Measurements from ENCODE around the gene SKP1.

Gene SKP1

DNA sequence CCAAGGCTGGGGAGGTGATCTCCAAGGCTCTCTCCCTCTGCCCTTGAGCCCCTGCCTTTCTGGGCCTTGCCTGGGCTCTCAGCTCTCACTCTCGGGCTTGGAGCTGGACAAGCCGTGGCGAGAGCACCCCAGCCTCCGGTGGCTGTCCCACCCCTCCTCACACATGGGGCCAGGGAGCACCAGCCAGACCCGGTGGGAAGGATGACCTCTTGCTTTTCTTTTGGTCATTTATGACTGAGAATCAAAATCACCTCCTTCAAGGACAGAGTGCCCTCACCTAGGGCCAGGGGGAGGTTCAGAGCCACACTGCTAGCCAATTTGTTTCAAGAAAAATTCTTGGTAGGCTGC is 48.1 kb downstream of the SKP1 start:
- DNase-seq, result no peak

DNA sequence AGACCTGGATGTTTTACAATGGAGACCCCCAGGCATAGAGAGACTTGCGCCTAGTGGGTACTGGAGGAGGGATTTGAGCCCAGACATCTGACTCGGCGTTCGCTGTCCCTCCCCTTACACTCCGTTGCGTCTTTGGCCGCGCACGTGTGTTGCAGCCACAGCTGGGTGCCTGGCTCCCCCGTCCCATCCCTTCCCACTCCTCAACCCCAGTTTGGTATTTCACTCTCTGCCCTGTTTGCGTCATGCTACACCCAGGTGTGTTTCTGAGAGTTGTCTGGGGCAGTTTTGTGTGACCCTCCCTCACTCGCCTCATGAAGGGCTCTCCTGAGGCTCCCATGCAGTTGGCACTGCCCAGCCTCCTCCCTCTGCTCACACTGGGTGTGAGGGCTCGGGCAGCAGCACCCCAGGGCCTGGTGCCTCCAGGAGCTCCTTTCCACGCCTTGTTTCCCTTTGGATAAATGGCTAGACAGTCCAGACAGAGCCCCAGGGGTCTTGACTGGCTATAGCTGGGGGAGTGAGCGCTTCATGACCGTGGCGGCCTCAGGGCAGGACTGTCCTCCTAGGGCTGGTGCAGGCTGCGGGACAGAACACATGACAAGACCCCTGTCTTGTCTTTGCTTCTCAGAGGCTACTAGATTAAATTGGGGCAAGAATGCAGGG is 48.6 kb downstream of the SKP1 start:
- no peak for DNase-seq

DNA sequence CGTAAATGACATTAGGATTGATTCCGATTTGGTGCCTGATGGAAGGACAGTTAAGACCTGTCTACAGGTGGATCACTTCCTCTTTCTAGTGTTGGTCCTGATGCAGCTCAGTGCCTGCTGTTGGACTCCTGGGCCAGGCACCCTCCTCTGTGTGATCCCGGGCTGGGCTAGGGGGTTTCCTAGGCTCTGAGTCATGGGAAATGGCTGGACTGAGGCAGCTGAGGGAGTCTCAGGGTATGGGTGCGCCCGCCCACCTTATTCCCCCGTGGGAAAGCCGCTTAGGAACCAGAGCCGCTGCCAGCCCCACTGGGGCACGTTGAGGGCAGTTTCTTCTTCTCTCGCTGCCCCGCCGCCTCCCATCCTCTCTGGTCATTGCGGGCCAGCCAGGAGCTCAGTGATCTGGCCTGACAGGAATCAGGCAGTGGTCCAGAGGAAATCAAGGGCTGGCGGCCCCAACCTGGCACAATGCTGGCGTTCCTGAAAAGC is 49.3 kb downstream of the SKP1 start:
- peak; percentile 55 to 57 for DNase-seq

DNA sequence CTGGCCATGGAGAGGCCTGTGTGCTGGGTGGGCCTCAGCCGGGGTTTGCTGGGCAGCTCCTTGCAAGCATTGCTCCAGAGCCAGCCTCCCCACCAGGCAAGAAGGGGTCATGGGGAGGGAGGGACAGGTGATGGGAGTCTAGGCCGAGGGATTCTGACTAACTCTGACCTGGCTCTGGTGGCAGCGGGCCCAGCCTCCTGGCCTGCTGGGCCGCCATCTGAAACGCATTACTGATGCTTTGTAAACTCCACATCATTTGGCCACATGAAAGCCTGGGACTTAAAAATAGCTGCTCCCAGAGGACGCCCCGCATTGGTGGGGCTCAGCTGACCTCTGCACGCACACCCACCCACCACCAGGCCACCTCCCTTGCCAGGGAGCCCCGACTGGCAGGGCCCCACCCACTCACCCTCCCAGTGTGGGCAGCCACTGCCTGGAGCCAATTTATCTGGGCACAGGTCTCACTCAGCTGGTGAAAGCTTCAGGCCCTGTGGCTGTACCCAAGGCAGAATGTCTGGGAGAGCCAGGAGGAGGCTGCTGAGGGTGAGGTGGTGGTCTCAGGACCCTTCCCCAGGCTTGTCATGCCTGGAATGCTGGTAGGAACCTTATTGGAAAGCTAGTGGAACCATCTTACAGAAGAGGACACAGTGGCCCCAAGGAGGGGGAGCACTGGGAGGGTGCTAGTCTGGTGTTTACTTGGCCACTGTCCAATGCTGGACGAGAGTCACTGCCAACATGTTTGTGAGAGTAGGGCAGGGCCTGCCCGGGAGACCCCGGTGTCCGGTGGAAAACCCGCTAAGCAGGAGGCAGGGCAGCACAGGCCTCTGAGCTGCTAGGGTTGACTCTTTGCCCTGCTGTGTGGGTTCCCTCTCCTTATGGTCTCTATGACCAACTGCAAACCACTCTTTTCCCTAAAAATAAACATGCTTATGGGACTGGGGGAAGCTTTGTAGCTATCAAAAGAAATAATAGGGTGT is 51.4 kb downstream of the SKP1 start:
- no peak for DNase-seq

DNA sequence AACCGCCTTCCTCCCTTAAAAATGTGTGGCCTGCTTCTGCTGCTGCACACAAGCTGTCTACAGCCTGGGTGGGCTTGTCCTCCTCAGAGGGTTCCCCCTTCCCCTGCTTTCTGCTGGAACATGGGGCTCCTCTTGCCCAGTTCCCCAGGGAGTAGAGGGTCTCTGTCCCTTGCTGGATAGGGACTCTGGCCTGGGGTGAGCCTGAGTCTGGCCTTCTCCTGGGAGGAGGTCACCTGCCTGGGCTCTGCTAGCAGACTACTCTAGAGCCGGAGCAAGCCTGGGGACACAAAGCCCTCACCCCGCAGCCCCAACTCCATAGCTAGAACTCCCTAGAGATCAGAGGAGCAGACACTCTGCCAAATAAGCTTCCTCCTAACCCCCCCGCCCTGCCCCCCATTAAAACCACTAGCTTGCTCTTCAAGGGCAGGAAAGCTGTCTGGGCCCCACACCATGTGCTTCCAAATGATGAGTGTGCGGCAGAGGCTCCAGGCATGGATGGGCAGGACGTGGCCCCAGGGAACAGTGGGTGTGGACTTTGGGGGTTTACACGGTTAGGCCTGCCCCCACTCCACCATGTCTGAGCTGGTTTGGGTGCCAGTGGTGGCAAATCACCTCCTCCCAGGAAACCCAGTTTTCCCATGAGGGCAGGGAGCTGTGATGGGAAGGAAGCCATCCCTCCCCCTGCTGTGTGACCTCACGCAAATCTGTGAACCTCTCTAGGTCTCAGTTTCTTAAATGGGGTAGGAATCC is 52.3 kb downstream of the SKP1 start:
- DNase-seq, result no peak

DNA sequence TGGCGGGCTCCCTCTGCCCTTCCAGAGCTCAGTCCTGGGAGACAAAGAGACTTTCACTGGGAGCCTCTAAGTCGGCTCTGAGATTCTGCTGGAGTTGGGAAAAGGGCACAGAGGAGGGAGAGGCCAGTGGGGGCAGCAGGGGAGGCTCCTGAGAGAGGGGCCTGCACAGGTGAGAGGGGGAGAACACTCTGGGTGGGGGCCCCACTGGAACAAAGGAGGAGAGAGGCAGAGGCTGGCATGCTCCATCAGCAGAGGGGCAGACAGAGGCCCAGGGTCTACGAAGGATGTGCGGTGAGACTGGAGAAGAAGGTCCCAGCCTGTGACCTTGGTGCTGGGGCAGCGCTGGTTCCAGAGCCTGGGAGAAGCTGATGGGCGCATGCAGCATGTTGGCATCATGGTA is 53.4 kb downstream of the SKP1 start:
- no peak for DNase-seq

DNA sequence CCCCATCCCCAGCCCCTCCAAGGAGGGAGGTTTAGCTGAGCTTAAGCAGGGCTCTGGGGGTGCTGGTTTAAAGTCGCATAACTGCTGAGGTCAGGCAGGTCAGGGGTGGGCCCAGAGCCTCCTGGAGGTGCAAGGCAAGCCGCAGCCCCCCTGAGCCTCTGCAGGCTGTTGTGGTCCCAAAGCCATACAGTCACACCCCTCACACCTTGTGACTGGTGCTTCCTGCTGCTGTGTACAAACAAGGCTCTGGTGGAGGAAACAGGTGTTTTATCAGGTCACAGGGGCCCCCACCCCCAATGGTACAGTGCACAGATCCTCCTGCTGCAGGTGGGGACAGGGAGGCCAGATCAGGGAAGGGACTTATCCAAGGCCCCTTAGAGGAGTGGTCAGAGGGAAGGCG is 54.2 kb downstream of the SKP1 start:
- peak in 1 of 2 donors; percentile 44 for DNase-seq

DNA sequence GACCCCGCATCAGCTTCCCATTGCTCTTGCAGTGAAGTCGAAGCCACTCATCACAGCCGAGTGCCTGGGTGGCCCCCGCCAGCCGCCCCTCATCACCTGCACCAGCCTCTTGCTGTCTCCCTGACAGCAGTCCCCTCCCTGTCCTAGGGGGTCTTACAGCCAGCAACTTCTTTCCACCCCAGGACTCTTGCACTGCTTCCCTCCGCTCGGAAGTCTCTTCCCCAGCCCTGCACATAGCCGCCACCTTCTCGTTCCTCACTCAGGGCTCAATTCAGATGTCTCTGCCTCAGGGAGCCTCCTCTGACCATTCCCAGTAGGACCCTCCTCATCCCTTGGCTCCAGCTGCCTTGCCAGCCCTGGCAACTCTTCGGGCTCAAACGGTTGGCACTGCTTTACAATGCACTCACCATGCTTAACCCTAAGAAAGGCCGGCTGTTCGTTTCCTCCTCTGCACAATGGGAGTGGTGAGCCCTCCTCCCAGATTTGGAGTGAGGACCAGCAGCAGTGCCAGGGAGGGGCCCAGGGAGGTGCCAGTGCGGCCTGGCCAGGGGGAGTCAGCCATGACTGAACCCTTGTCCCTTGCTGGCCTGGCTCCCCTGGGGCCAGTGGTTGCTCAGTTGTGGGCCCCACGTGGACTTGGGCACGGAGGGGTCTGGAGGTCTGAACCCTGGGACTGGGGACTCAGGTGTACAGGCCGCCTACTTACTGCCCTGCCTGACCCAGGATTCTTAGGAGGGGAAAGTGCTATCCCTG is 56.2 kb downstream of the SKP1 start:
- DNase-seq, result no peak

DNA sequence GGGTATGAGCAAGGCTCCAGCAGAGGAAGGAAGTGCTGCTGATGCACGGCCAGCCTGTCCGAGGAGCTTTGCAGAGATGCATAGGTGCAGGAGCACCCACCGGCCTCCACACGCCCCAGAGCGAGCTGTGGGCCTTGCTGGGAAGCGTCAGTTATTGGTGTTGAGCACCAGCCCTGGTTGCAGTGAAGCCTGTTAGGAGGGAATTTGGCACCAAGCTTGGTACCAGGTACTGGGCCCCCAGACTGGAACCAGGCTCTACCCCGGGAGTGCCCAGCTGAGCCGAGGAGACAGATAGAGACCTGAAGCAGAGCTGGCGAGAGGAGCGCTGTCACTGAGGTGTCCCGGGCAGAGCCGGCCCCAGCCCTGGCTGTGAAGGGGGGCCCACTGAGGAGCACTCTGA is 57.0 kb downstream of the SKP1 start:
- no peak for DNase-seq

DNA sequence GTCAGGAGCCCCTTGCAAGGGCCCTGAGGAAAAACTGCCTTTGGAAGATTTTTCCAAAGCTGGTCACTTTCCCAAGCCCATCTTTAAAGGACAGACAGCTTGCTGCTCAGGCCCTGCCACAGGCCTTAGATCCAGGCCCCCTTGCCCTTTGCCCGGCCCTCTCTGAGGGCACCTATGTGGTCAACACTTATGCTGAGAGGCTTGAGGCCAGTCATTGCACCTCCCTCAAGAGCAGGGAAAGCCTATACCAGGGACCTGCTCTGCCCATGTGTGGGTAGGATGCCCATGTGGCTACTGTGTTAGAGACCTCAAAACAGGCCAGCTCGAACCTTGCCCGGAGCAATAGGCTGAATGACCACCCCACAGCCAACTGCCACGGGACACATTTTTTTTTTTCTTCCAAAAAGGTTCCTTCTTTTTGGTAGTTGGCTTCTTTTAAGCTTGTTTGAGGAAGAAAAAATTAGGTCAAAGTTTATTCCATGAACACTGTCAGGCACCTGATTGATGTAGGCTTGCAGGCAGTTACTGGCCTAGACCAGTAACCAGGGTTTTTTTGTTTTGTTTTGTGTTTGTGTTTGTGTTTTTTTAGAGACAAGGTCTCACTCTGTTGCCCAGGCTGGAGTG is 58.4 kb downstream of the SKP1 start:
- DNase-seq, result no peak

DNA sequence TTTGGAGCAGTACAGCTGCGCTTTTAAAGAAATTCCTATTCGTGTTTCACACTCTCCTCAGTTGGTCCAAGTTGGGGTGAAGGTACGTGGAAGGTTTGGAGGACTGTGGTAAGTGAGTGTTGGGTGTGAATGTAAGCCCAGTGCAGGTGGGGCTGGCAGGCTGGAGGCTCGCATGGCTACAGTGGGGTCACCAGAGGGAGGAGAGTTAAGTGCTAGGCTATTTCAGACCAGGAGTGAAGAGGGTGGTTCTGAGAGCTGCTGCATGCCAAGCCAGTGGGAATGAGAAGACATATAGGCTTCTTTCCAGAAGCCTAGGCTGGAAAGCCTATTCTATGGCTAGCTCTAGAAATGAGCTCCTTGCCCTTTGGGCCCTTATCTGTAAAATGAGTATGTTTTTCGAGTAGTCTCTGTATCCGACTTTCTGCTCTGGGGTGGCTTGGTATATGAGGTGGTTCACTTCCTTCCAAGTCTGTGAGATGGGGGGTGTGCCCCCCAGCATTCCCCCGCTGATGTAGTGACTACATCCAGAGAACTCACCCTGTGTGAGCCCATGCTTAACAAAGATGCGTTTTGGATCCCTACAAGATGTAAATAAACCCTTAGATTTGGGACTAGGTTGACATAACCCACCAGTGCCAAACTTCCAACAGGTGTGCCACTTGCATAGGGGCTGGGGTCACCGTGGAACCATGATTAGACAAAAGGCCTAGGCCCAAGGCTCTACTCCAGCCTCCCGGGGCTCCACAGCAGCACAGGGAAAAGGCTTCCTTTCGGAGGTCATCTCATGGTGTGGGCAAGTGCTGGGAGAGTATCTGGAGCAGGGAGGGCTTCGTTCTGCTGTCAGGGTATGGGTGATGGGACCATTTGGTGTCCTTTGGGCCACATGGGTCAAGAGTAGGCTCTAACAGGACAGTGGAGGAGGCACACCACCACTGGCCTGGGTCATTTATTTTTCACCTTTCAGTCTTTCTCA is 59.7 kb downstream of the SKP1 start:
- no peak for DNase-seq

DNA sequence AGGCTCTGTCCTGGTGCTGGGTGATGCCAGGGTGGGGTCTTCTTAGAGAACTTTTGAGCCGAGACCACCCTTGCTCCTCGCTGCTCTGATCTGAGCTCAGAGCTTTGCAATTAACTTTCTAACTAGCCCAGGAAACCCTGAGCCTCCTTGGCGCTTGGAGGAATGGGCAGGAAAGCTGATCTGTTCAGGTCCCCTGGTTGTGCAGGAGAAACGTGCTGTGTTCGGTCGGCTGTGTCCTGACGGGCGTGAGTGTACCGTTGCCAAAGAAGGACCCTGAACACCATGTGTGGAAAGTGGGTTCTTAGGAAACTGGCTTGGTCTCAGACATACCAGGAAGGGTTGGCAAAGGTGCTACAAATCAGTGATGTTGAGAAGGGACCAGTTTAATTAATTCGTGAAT is 60.5 kb downstream of the SKP1 start:
- DNase-seq, result no peak

DNA sequence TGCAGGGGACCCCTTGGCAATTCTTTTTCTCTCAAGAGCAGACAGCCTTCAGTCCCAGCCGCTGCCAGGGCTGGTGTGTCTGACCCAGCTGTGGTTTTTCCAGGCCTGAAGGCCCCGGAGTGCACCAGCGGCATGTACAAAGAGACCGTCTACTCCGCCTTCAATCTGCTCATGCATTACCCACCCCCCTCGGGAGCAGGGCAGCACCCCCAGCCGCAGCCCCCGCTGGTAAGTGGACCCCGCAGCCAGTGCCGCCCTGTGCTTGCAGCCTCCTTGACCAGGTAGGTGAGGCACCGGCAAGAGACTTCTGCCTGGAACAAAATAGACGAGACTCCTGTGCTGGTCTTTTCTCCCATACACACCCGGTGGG is 61.0 kb downstream of the SKP1 start:
- DNase-seq, result no peak

DNA sequence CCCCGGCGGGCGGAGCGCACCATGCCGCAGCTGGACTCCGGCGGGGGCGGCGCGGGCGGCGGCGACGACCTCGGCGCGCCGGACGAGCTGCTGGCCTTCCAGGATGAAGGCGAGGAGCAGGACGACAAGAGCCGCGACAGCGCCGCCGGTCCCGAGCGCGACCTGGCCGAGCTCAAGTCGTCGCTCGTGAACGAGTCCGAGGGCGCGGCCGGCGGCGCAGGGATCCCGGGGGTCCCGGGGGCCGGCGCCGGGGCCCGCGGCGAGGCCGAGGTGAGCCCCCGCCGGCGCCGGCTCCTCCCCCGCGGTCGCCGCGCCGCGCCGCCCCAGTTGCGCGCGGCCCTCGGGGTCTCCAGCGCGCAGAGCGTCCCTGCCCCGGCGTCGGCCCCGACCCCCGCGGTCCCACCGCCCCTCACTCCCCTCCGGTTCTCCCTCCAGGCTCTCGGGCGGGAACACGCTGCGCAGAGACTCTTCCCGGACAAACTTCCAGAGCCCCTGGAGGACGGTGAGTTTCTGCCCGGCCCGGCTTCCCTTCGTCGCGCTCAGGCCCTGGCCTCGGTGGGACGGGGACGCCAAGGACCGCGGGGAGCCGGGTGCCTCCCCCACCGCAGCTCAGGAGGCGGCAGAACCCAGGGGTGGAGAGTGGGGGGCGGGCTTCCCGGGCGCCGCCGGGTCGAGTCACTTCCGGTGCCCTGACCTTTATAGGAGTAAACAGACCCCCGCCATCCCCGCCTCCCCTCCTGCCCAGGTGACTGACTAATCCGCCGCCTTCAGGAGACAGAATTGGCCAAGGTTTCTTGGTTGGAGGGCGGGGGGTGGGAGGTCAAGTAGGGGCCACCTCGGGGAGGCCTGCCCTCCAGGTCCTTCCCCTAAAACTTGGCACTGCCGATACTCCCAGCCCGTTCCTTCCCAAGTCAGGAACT is 61.6 kb downstream of the SKP1 start:
- DNase-seq, result peak; percentile 78 to 81

DNA sequence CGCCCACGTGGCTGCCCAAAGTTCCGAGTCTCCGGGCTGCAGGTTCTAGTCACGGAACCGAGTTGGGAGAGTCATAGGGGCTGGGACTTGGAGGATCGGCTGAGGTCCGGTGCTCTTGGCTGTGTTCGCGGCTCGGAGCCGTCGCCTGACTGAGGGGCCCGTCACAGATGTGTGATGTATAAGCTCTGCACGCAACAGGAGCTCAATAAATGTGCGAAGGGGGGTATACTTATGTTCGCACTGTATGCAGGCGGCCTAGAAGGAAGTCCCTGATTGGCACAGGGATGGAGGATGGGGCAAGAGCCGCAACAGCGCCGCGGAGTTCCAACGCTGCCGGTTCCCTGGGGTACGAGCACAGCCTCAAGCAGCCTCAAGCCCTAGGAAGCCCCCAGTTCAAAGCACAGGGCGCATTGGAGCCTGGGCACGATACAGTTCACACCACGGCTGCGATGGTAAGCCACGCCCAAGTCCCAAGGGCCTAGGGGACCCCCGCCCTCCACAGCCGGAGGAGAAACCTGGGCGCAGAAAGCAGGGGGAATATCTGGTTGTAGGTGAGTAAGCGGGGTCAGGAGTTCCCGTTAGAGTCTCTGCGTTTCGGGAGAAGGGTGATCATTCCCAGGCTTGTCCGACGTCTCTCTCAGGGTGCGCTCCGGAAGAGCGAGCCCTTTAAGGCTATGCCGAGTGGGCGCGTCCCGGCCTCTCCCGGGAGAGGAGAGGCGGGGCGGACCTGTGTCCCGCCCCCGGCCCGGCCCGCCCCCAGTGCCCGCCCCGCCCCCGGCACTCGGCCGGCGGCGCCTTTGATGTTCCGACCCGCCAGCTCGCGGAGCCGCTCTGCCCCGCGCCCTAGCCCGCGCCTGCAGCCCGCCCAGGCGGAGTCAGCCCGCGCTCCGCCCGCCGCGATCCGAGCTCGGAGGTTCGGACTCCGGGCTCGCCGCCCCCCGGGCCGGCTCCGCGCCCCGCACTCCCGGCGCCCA is 62.6 kb downstream of the SKP1 start, which contains the start of gene TCF7:
TSS of gene TCF7 (plus strand) at position 780 of the 974 bp plus-strand sequence. CDS start 226 bp downstream, outside the sequence.
- DNase-seq, result peak; percentile 69 to 76

DNA sequence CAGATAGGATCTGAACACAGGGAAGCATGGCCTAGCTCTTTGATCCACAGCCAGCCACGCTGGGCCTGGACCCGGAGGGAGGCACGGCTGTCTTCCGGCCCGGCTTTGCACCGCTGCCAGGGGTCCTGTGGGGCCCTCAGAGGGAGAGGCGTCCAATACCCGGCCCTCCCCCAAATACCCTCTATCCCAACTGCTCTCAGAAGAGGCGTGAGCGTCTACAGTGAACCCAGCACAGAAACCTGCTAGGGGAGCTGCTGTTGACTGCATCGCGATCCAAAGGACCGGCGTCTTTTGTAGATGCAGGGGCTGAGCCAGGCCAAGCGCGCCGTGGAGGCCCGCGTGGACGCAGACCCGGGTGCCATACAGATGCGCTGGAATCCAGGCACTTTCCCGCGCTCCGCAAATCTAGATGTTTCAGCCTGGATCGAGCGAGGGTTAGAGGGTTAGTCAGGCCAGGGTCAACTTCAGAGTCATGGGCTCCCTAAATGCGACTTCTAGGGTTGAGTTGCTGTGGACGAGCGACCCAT is 63.3 kb downstream of the SKP1 start:
- no peak for DNase-seq

DNA sequence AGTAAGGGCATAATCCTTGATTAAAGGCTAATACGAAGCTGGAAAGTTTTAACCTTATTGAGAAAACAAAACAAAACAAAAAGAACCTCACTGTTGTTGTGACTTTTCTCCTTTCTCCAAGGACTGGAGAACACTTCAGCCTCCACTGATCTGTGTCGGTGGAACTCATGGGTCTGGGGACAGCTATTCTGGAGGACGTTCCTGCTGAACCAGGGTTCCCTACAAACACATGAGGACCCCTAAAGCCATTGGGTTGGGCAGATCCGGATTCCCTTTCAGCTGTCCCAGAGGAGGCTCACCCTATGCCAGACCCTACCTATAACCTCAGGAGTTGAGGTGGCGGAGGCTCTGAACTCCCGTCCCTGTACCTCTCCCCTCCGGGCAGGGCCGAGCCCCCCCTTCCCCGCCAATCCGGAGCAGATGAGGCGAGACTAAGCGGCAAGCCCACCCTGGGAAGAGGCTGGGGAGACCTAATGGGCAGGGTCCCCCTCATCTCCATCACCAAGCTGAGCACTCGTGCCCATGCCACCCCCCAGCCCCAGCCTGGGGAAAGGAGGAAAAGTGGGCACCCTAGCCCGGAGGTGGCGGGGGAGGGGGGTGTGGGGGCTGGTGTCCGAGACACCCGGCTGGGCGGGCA is 63.9 kb downstream of the SKP1 start:
- no peak for DNase-seq
